Neuronal stem cell (in vitro differentiated cells): ENCODE results near the gene CARM1.

Experiments used
- DNase-seq: peaks from one replicate; pipeline ENCODE4 v3.0.0-alpha.2; 2013; ENCODE audit warnings: low spot score
- H2AFZ ChIP-seq: one replicate; pipeline ENCODE4 v1.6.1; 2013; ENCODE audit warnings: mild to moderate bottlenecking, low read length, inconsistent platforms
- H2AK5ac ChIP-seq: 2 replicates; pipeline ENCODE4 v1.6.1; 2013; ENCODE audit warnings: low read depth, mild to moderate bottlenecking, inconsistent platforms, low read length, moderate library complexity, mixed read lengths
- H2BK120ac ChIP-seq: 2 replicates; pipeline ENCODE4 v1.6.1; 2013; ENCODE audit warnings: low read depth, mild to moderate bottlenecking, inconsistent platforms, low read length, moderate library complexity, mixed read lengths
- H2BK12ac ChIP-seq: one replicate; pipeline ENCODE4 v1.6.1; 2013; ENCODE audit warnings: low read length, inconsistent platforms
- H2BK15ac ChIP-seq: 2 replicates; pipeline ENCODE4 v1.6.1; 2013; ENCODE audit warnings: mild to moderate bottlenecking, low read length, inconsistent platforms, mixed read lengths
- H2BK5ac ChIP-seq: one replicate; pipeline ENCODE4 v1.6.1; 2013; ENCODE audit warnings: inconsistent platforms, mild to moderate bottlenecking, low read length, moderate library complexity
- H3K14ac ChIP-seq: one replicate; pipeline ENCODE4 v1.6.1; 2013; ENCODE audit warnings: low read length, inconsistent platforms
- H3K18ac ChIP-seq: 2 replicates; pipeline ENCODE4 v1.6.1; 2013; ENCODE audit warnings: low read length, inconsistent platforms
- H3K23ac ChIP-seq: 2 replicates; pipeline ENCODE4 v1.6.1; 2013; ENCODE audit warnings: low read depth, mild to moderate bottlenecking, mixed read lengths, low read length, inconsistent platforms; ENCODE audit not compliant: poor library complexity
- H3K27ac ChIP-seq: replicated peaks from 3 replicates; pipeline ENCODE4 v1.5.1; 2013; ENCODE audit warnings: low read length, inconsistent platforms
- H3K27me3 ChIP-seq, 3 experiments: 2 replicates each; pipeline ENCODE4 v1.6.1; 2013; ENCODE audit warnings: low read length in 3 of 3, mild to moderate bottlenecking in 2 of 3, inconsistent platforms in 1 of 3, low read depth in 1 of 3, mixed read lengths in 1 of 3, moderate library complexity in 1 of 3; ENCODE audit not compliant: control insufficient read depth in 3 of 3, insufficient read depth in 3 of 3
- H3K36me3 ChIP-seq, 2 donors: replicated peaks in 1 of 2; 2 replicates each; pipeline ENCODE4 v1.6.1; 2013; ENCODE audit warnings: low read length in 2 of 2; ENCODE audit not compliant: control insufficient read depth in 2 of 2, insufficient read depth in 2 of 2
- H3K4ac ChIP-seq: 2 replicates; pipeline ENCODE4 v1.6.1; 2013; ENCODE audit warnings: inconsistent platforms, mild to moderate bottlenecking, low read length, moderate library complexity
- H3K4me1 ChIP-seq, 2 donors: 1 replicate in 1 of 2; 2 replicates in 1 of 2; pipeline ENCODE4 v1.6.1; 2013; ENCODE audit warnings: low read length in 2 of 2, low read depth in 1 of 2; ENCODE audit not compliant: control insufficient read depth in 2 of 2, insufficient read depth in 1 of 2
- H3K4me2 ChIP-seq: one replicate; pipeline ENCODE4 v1.6.1; 2013; ENCODE audit warnings: mild to moderate bottlenecking, low read length, inconsistent platforms; ENCODE audit not compliant: insufficient read depth, poor library complexity, severe bottlenecking
- H3K4me3 ChIP-seq, 2 donors: 2 replicates each; pipeline ENCODE4 v1.5.1; 2013; ENCODE audit warnings: low read length in 2 of 2, mild to moderate bottlenecking in 2 of 2, inconsistent platforms in 1 of 2, moderate library complexity in 1 of 2
- H3K79me1 ChIP-seq: one replicate; pipeline ENCODE4 v1.6.1; 2013; ENCODE audit warnings: low read depth, mild to moderate bottlenecking, inconsistent platforms, low read length, moderate library complexity
- H3K9ac ChIP-seq: one replicate; pipeline ENCODE4 v1.6.1; 2013; ENCODE audit warnings: mild to moderate bottlenecking, low read depth, low read length, inconsistent platforms; ENCODE audit not compliant: poor library complexity
- H3K9me3 ChIP-seq, 2 donors: replicated peaks in 1 of 2; 2 replicates each; pipeline versions ENCODE3 to v1.6.1; 2013; ENCODE audit warnings: low read length in 2 of 2, mild to moderate bottlenecking in 2 of 2, inconsistent platforms in 1 of 2, low read depth in 1 of 2, mixed read lengths in 1 of 2, moderate library complexity in 1 of 2; ENCODE audit not compliant: control insufficient read depth in 2 of 2, insufficient read depth in 1 of 2
- H4K8ac ChIP-seq: one replicate; pipeline ENCODE4 v1.6.1; 2013; ENCODE audit warnings: low read depth, mild to moderate bottlenecking, inconsistent platforms, low read length, moderate library complexity
- H4K91ac ChIP-seq: one replicate; pipeline ENCODE4 v1.6.1; 2013; ENCODE audit warnings: low read length, low read depth, mild to moderate bottlenecking, inconsistent platforms; ENCODE audit not compliant: poor library complexity
- WGBS, 2 donors: extraction: QIAGEN DNeasy Blood & Tissue Kit; methylation state at CpG; one replicate each; pipeline ENCODE4 v1.1.7; 2013; ENCODE audit warnings: missing lambda C conversion rate in 2 of 2, mixed read lengths in 1 of 2; ENCODE audit not compliant: insufficient read length in 2 of 2, insufficient replicate concordance in 1 of 2; ENCODE audit errors: extremely low coverage in 2 of 2; 5-methylcytosine and 5-hydroxymethylcytosine counted together

CARM1 gene

GRCh38 chr19:10964903-10965302 is 93.5 kb downstream of the CARM1 start:
- Histone ChIP-seq H2BK120ac (no peak overlapping the region), H3K9ac (no peak overlapping the region), H3K14ac (no peak overlapping the region), H2BK12ac (no peak overlapping the region), H3K18ac (no peak overlapping the region), H4K8ac (no peak overlapping the region), H3K4me2 (no peak overlapping the region), H3K4ac (no peak overlapping the region), H3K23ac (no peak overlapping the region), H3K79me1 (peaks cover 10% of the 10 kb centered on the region), H2BK15ac (no peak overlapping the region), H3K27me3 (no peaks in the 10 kb centered on the region), H3K27ac (no peak overlapping the region), H3K4me3 (no peak overlapping the region), H2AFZ (no peak overlapping the region), H2BK5ac (no peak overlapping the region), H3K36me3 (peaks cover 3 to 49% of the 10 kb centered on the region in 2 donors), H3K9me3 (no peaks in the 10 kb centered on the region), H3K4me1 (peaks cover 14 to 15% of the 10 kb centered on the region in 2 donors), H4K91ac (no peak overlapping the region), H2AK5ac (no peak overlapping the region)
- WGBS, 2 donors: no CpG with 5 or more reads among the region's 4 CpGs
- no peak for DNase-seq

DNA sequence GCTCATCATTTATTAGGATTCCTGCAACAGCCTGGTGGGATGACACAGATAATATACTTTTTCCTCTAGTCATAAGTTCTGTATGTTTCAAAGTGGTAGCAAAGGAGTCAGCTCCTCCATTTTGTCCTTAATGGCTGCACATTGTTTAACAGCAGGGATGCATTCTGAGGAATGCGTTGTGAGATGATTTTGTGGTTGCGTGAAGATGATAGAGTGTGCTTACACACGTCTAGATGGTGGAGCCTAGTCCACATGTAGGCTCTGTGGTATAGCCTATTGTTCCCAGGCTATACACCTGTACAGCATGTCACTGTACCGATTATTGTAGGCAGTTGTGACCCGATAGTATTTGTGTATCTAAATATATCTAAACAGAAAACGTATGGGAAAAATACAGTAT is 94.0 kb downstream of the CARM1 start:
- Histone ChIP-seq H3K14ac (no peak overlapping the region), H3K9ac (no peak overlapping the region), H3K4me2 (no peak overlapping the region), H2BK120ac (no peak overlapping the region), H4K8ac (no peak overlapping the region), H3K27ac (no peak overlapping the region), H2AK5ac (no peak overlapping the region), H3K27me3 (no peaks in the 10 kb centered on the region), H2BK15ac (no peak overlapping the region), H2BK12ac (no peak overlapping the region), H2AFZ (no peak overlapping the region), H3K4me1 (peaks cover 12 to 14% of the 10 kb centered on the region in 2 donors), H3K36me3 (peaks cover 3 to 49% of the 10 kb centered on the region in 2 donors), H3K9me3 (no peaks in the 10 kb centered on the region), H3K18ac (no peak overlapping the region), H3K23ac (no peak overlapping the region), H2BK5ac (no peak overlapping the region), H3K4ac (no peak overlapping the region), H3K79me1 (peaks cover 10% of the 10 kb centered on the region), H4K91ac (no peak overlapping the region), H3K4me3 (no peak overlapping the region)
- DNase-seq: no peak
- WGBS, 2 donors: no CpG with 5 or more reads among the region's 6 CpGs

GRCh38 chr19:10966809-10967208 is 95.5 kb downstream of the CARM1 start:
- Histone ChIP-seq H4K91ac (no peak overlapping the region), H3K36me3 (peaks cover 3 to 54% of the 10 kb centered on the region in 2 donors), H3K4me3 (no peak overlapping the region), H3K9ac (no peak overlapping the region), H2BK12ac (no peak overlapping the region), H3K27ac (no peak overlapping the region), H3K18ac (no peak overlapping the region), H3K23ac (no peak overlapping the region), H3K4me1 (peaks cover 12 to 14% of the 10 kb centered on the region in 2 donors), H3K79me1 (peaks cover 10% of the 10 kb centered on the region), H2AFZ (no peak overlapping the region), H3K14ac (no peak overlapping the region), H2BK5ac (no peak overlapping the region), H3K9me3 (no peaks in the 10 kb centered on the region), H2AK5ac (no peak overlapping the region), H4K8ac (no peak overlapping the region), H2BK15ac (no peak overlapping the region), H3K27me3 (no peaks in the 10 kb centered on the region), H3K4ac (no peak overlapping the region), H2BK120ac (no peak overlapping the region), H3K4me2 (no peak overlapping the region)
- no peak for DNase-seq
- WGBS, 2 donors: no CpG with 5 or more reads among the region's 8 CpGs

DNA sequence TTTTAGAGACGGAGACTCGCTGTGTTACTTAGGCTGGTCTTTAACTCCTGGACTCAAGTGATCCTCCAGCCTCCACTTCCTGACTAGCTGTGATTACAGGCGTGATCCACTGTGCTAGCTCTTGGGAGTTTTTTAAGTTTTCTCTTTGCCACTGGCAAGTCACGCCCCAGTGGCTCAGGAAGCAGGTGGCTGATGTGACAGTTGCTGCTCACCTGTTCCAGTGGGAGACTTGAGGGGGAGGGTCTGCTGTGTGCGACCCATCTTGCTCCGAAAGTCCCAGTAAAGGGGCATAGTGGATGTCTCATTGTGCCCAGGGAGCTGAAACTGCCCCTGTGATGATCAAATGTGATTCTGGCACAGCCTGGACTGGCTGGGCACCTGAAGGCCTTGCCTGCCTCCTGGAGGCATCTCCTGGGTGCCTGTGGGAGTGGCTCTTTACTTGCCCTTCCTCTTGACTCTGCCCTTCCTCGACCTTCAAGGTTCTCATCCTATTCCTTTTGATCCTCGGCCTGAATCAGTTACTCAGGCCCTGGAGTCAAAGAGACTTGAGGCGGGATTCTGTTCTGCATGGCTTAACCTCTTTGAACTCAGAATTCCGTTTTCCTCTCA is 97.3 kb downstream of the CARM1 start:
- Histone ChIP-seq H3K9ac (no peak overlapping the region), H4K8ac (no peak overlapping the region), H2AFZ (no peak overlapping the region), H2BK15ac (no peak overlapping the region), H3K79me1 (peaks cover 8% of the 10 kb centered on the region), H2AK5ac (no peak overlapping the region), H2BK12ac (no peak overlapping the region), H3K14ac (no peak overlapping the region), H3K27ac (no peak overlapping the region), H3K4me1 (peaks cover 6 to 7% of the 10 kb centered on the region in 2 donors), H3K4me2 (no peak overlapping the region), H3K4ac (no peak overlapping the region), H3K27me3 (no peaks in the 10 kb centered on the region), H3K9me3 (peaks cover 0 to 8% of the 10 kb centered on the region in 2 donors), H3K23ac (no peak overlapping the region), H3K36me3 (peaks cover 5 to 51% of the 10 kb centered on the region in 2 donors), H2BK120ac (no peak overlapping the region), H2BK5ac (no peak overlapping the region), H4K91ac (no peak overlapping the region), H3K18ac (no peak overlapping the region), H3K4me3 (no peak overlapping the region)
- no CpG with 5 or more reads among the region's 10 CpGs for WGBS, 2 donors
- DNase-seq: no peak
